Astrocyte (in vitro differentiated cells and primary cell): Measurements from ENCODE around the gene SPNS2. TPM values are rescaled to one million over a fixed set of nuclear protein-coding genes. Genes with fewer than 3 reads are reported as not detected.
A peak's percentile ranks its signal among the peaks of the same experiment; 100 is the strongest.

Experiments
- DNase-seq: peaks from one replicate; pipeline ENCODE4 v3.0.0-alpha.2; 2010; ENCODE audit warnings: low read depth
- FAIRE-seq: peaks from 2 replicates; lab custom pipeline; 2011; peaks lifted over from hg19 to GRCh38; lab: Jason Lieb, UNC
- H2AFZ ChIP-seq: 2 replicates; pipeline ENCODE4 v1.6.0; 2012; ENCODE audit warnings: low read depth, low read length, inconsistent platforms
- H3K27ac ChIP-seq: 2 replicates; pipeline ENCODE4 v1.5.1; 2011; ENCODE audit warnings: low read depth, low read length, inconsistent platforms
- H3K27me3 ChIP-seq: 2 replicates; pipeline ENCODE4 v1.6.0; 2011; ENCODE audit warnings: low read length, inconsistent platforms; ENCODE audit not compliant: insufficient read depth
- H3K36me3 ChIP-seq: 2 replicates; pipeline ENCODE4 v1.5.1; 2011; ENCODE audit warnings: low read length, inconsistent platforms; ENCODE audit not compliant: insufficient read depth
- H3K4me1 ChIP-seq: 2 replicates; pipeline ENCODE4 v1.5.1; 2011; ENCODE audit warnings: low read length, inconsistent platforms; ENCODE audit not compliant: insufficient read depth
- H3K4me2 ChIP-seq: 2 replicates; pipeline ENCODE4 v1.6.0; 2012; ENCODE audit warnings: low read length, inconsistent platforms
- H3K4me3 ChIP-seq: 2 replicates; pipeline ENCODE4 v1.5.1; 2011; ENCODE audit warnings: low read depth, mild to moderate bottlenecking, low read length, inconsistent platforms; ENCODE audit not compliant: insufficient read depth
- H3K79me2 ChIP-seq: 2 replicates; pipeline ENCODE4 v1.6.0; 2012; ENCODE audit warnings: mild to moderate bottlenecking, low read length, inconsistent platforms; ENCODE audit not compliant: insufficient read depth
- H3K9ac ChIP-seq: 2 replicates; pipeline ENCODE4 v1.6.0; 2012; ENCODE audit warnings: mild to moderate bottlenecking, low read length, inconsistent platforms
- H3K9me3 ChIP-seq: 2 replicates; pipeline ENCODE4 v1.5.1; 2012; ENCODE audit warnings: low read depth, mild to moderate bottlenecking, low read length, inconsistent platforms; ENCODE audit not compliant: insufficient read depth
- H4K20me1 ChIP-seq: 2 replicates; pipeline ENCODE4 v1.6.0; 2012; ENCODE audit warnings: low read length, inconsistent platforms; ENCODE audit not compliant: insufficient read depth
- H3K27ac Mint-ChIP-seq: one replicate; pipeline ENCODE4 v1.8.0; 2021; ENCODE audit warnings: mild to moderate bottlenecking, mixed read lengths; ENCODE audit not compliant: unreplicated experiment
- H3K27me3 Mint-ChIP-seq: one replicate; pipeline ENCODE4 v1.8.0; 2021; ENCODE audit warnings: low read depth, mixed read lengths; ENCODE audit not compliant: unreplicated experiment
- H3K36me3 Mint-ChIP-seq: one replicate; pipeline ENCODE4 v1.8.0; 2021; ENCODE audit warnings: low read depth, mixed read lengths; ENCODE audit not compliant: unreplicated experiment
- H3K4me1 Mint-ChIP-seq: one replicate; pipeline ENCODE4 v1.8.0; 2021; ENCODE audit warnings: low read depth, mixed read lengths; ENCODE audit not compliant: unreplicated experiment
- H3K4me3 Mint-ChIP-seq: one replicate; pipeline ENCODE4 v1.8.0; 2021; ENCODE audit warnings: mild to moderate bottlenecking, moderate library complexity, mixed read lengths; ENCODE audit not compliant: unreplicated experiment
- H3K9me3 Mint-ChIP-seq: one replicate; pipeline ENCODE4 v1.8.0; 2021; ENCODE audit warnings: mild to moderate bottlenecking, mixed read lengths; ENCODE audit not compliant: unreplicated experiment
- EZH2 ChIP-seq: IDR thresholded peaks from 2 replicates; pipeline ENCODE4 v1.6.1; 2012; ENCODE audit warnings: mild to moderate bottlenecking, low read length, inconsistent platforms; ENCODE audit not compliant: insufficient read depth
- total RNA-seq: library from RNA; stranded (reverse); gene quantifications from 2 replicates; pipeline ENCODE4 v1.2.1, GENCODE V29; 2021
- TF ChIP-seq, protein P1 (sequence below): IDR thresholded peaks from 2 replicates; pipeline ENCODE4 v1.5.1; 2011; ENCODE audit warnings: low read depth, mild to moderate bottlenecking, inconsistent platforms, low read length, moderate library complexity; ENCODE audit not compliant: insufficient read depth

The SPNS2 gene
- total RNA-seq, 1 donor from 2014 or later, result 4.3 TPM

DNA sequence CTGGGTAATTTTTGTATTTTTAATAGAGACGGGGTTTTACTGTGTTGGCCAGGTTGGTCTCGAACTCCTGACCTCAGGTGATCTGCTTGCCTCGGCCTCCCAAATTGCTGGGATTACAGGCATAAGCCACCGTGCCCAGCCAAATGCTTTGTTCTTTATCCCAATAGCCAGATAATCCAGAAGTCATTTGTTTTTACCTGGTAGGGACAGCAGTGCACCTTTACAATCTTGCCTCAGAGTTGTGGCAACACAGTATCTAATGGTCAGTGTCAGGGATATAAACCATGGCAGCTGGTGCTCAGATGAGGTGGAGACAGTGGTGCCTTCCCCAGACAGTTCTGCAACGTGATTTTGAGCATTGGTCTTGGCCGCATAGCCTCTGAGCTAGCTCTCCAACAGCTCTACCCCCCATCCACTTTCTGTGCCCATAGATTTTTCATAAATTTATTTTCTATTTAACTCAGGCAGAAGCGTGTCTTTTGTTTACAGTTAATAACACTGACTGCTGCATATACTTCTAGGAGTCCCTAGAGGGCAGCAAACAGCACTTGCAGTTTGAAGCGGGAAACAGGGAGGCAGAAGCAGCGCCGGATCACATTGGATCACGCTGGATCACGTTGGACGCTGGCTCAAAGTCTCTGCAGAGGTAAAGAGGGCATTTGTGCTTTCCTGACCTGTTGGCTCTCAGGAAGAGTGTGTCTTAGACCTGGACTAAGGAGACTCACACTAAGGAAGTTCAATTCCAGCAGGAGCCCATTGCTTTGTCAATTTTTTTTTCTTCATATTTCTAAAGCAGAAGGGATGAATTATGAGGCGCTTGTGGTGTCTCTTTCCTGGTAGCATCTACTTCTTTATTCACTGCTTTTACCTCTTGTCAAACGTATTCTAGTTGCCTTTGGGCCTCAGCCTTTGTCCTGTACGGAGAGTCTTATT is 66.8 kb downstream of the SPNS2 start:
- no peak overlapping the region for H3K4me2 ChIP-seq
- no peaks in the 10 kb centered on the region for H3K9me3 ChIP-seq
- no peaks in the 10 kb centered on the region for H3K9me3 Mint-ChIP-seq
- H3K4me3 Mint-ChIP-seq, result peak overlapping the region; percentile 45
- peaks cover 22% of the 10 kb centered on the region for H3K27me3 ChIP-seq
- peak overlapping the region; percentile 56 for H2AFZ ChIP-seq
- TF ChIP-seq, protein P1, sequence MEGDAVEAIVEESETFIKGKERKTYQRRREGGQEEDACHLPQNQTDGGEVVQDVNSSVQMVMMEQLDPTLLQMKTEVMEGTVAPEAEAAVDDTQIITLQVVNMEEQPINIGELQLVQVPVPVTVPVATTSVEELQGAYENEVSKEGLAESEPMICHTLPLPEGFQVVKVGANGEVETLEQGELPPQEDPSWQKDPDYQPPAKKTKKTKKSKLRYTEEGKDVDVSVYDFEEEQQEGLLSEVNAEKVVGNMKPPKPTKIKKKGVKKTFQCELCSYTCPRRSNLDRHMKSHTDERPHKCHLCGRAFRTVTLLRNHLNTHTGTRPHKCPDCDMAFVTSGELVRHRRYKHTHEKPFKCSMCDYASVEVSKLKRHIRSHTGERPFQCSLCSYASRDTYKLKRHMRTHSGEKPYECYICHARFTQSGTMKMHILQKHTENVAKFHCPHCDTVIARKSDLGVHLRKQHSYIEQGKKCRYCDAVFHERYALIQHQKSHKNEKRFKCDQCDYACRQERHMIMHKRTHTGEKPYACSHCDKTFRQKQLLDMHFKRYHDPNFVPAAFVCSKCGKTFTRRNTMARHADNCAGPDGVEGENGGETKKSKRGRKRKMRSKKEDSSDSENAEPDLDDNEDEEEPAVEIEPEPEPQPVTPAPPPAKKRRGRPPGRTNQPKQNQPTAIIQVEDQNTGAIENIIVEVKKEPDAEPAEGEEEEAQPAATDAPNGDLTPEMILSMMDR, result peak; percentile 87
- no peak for TF ChIP-seq EZH2
- H3K4me1 Mint-ChIP-seq, result peaks cover 1% of the 10 kb centered on the region
- FAIRE-seq, result peak; percentile 71
- no peak overlapping the region for H3K4me3 ChIP-seq
- no peaks in the 10 kb centered on the region for H4K20me1 ChIP-seq
- no peaks in the 10 kb centered on the region for H3K36me3 ChIP-seq
- no peaks in the 10 kb centered on the region for H3K79me2 ChIP-seq
- no peak overlapping the region for H3K9ac ChIP-seq
- H3K27ac Mint-ChIP-seq, result no peak overlapping the region
- H3K4me1 ChIP-seq, result no peaks in the 10 kb centered on the region
- H3K27ac ChIP-seq, result no peak overlapping the region
- peak; percentile 66 for DNase-seq
- no peaks in the 10 kb centered on the region for H3K36me3 Mint-ChIP-seq
- H3K27me3 Mint-ChIP-seq, result peaks cover 44% of the 10 kb centered on the region

DNA sequence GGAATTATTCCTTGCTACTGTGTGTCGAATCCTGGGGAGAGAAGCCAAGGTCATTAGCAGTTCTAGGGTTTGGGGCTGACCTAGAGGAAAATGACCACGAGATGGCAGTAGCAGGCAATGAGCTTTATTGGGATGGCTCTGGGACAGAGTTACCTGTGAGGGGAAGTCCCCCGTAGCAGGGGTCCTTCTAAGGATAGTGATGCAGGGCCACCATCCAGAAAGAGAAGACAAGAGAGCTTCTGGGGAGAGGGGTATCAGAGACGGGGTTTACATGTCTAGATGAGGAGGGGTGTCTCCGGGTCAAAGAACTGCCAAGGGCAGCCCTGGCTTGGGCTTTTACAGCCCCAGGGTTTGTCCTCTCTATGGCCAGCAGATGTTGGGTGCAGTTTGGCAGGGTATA is 68.1 kb downstream of the SPNS2 start:
- peak; percentile 16 for DNase-seq
- no peak overlapping the region for H2AFZ ChIP-seq
- H3K27me3 ChIP-seq, result peaks cover 23% of the 10 kb centered on the region
- no peaks in the 10 kb centered on the region for H3K9me3 Mint-ChIP-seq
- H3K4me3 ChIP-seq, result no peak overlapping the region
- H3K9ac ChIP-seq, result no peak overlapping the region
- H3K9me3 ChIP-seq, result no peaks in the 10 kb centered on the region
- H3K4me1 ChIP-seq, result no peaks in the 10 kb centered on the region
- TF ChIP-seq, protein P1, result peak; percentile 72
- no peak for TF ChIP-seq EZH2
- H3K27me3 Mint-ChIP-seq, result peaks cover 44% of the 10 kb centered on the region
- no peak overlapping the region for H3K27ac Mint-ChIP-seq
- no peaks in the 10 kb centered on the region for H3K36me3 ChIP-seq
- no peak overlapping the region for H3K27ac ChIP-seq
- no peaks in the 10 kb centered on the region for H4K20me1 ChIP-seq
- H3K4me1 Mint-ChIP-seq, result peaks cover 1% of the 10 kb centered on the region
- H3K79me2 ChIP-seq, result no peaks in the 10 kb centered on the region
- no peaks in the 10 kb centered on the region for H3K36me3 Mint-ChIP-seq
- no peak overlapping the region for H3K4me3 Mint-ChIP-seq
- no peak for FAIRE-seq
- no peak overlapping the region for H3K4me2 ChIP-seq

DNA sequence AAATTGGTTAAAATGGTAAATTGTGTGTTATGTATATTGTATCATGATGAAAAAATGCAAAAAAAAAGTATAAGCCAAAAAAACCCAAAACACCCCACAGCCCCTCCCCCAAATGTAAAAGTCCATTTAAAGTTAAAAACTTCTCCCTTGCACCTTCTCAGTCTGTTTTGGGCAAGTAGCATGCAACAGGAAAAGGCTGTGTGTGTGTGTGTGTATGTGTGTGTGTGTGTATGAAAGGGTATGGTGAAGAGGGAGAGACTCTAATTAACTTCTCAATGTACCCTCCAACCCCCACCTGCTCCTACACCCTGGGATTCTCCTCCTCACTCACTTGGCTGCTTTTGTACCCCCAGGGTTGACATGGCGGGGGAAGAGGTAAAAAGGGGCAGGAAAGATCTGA is 70.9 kb downstream of the SPNS2 start:
- no peak overlapping the region for H3K4me3 ChIP-seq
- no peaks in the 10 kb centered on the region for H3K9me3 ChIP-seq
- H3K27me3 Mint-ChIP-seq, result peaks cover 29% of the 10 kb centered on the region
- peaks cover 11% of the 10 kb centered on the region for H3K27me3 ChIP-seq
- no peak overlapping the region for H3K27ac ChIP-seq
- H3K4me3 Mint-ChIP-seq, result no peak overlapping the region
- no peaks in the 10 kb centered on the region for H3K9me3 Mint-ChIP-seq
- DNase-seq (no peak), FAIRE-seq (no peak)
- no peak overlapping the region for H3K27ac Mint-ChIP-seq
- no peaks in the 10 kb centered on the region for H3K79me2 ChIP-seq
- no peak overlapping the region for H2AFZ ChIP-seq
- H3K4me1 ChIP-seq, result no peaks in the 10 kb centered on the region
- H3K36me3 Mint-ChIP-seq, result no peaks in the 10 kb centered on the region
- no peak for TF ChIP-seq EZH2
- TF ChIP-seq, protein P1, result no peak
- H4K20me1 ChIP-seq, result no peaks in the 10 kb centered on the region
- peaks cover 1% of the 10 kb centered on the region for H3K4me1 Mint-ChIP-seq
- H3K36me3 ChIP-seq, result no peaks in the 10 kb centered on the region
- no peak overlapping the region for H3K4me2 ChIP-seq
- no peak overlapping the region for H3K9ac ChIP-seq
